CD1c-positive myeloid dendritic cell (primary cell): Measurements from ENCODE around the gene GEMIN5.
A peak's percentile ranks its signal among the peaks of the same experiment; 100 is the strongest.
"Not testable (repeated sequence)": the region's sequence is repeated elsewhere in the genome, so short reads cannot be mapped to it uniquely, and the experiment has no call there.

ENCODE experiments used
- DNase-seq: peaks from one replicate; pipeline ENCODE4 v3.0.0-alpha.2; 2016; ENCODE audit errors: extremely low spot score

The GEMIN5 gene

GRCh38 chr5:154940772-154941620, 3.0 kb upstream of the GEMIN5 start, which contains the start of gene MRPL22:
Gene MRPL22 (plus strand): TSS chr5:154941073. CDS start chr5:154941111, 38 bp downstream.
- peak; percentile 98 for DNase-seq

DNA sequence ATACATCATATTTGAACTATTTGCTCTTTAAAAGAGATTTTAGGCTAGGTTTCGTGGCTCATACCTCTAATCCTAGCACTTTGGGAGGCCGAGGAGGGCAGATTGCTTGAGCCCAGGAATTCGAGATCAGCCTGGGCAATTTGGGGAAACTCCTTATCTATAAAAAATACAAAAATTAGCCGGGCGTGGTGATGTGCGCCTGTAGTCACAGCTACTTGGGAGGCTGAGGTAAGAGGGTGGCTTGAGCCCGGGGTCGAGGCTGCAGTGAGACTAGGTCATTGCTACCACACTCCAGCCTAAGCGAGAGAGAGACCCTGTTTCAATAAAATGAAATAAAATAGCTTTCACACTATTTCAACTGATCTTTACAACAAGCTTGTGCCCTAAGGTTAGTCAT, 2.4 kb upstream of the GEMIN5 start:
- no peak for DNase-seq

- DNase-seq, result not testable (repeated sequence)
Measured at GRCh38 chr5:154939387-154939786, 1.4 kb upstream of the GEMIN5 start.

DNA sequence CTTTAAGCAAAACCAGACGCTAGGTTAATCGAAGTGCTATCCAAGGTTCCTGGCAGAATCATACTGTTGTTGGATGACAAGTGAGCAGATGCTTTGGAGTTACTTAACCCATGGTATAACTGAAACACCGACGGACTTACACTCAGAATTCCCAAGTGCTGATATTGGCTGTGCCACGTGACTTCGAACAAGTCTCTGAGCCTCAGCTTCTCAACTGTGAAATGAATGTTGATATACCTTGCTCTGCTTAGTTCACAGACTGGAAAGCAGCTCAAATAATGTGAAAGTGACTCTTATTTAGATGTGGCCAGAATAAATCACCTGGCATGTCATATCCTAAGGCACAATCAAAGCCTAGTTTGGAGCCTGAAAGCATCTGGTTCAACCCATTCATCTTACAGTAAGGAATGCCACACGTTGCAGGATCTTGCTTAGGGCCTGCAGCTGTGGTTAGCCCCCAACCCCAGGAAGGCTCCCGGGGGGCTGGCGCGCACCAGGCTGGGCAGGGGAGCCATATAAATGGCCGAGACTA, 759 bp downstream of the GEMIN5 start:
- no peak for DNase-seq

- no peak for DNase-seq
Measured at GRCh38 chr5:154934881-154935280, 3.1 kb downstream of the GEMIN5 start.

DNA sequence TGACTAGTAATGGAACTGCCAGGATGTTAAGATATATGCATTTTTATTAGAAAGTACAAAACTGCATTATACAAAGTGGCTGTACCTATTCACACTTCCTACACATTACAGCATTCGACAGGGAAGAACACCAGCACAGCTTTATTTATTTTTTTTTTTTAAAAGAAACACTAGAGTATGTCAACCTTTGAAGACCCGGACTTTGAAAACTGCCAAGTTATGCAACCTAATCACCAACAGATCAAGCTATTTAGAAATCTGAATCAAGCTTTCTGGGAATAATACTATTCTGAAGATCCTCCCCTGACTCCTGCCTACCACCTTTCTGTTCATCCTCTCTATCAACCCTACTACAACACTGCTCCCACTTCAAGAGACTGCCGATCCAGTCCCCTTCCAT, 4.5 kb downstream of the GEMIN5 start:
- DNase-seq, result no peak

DNA sequence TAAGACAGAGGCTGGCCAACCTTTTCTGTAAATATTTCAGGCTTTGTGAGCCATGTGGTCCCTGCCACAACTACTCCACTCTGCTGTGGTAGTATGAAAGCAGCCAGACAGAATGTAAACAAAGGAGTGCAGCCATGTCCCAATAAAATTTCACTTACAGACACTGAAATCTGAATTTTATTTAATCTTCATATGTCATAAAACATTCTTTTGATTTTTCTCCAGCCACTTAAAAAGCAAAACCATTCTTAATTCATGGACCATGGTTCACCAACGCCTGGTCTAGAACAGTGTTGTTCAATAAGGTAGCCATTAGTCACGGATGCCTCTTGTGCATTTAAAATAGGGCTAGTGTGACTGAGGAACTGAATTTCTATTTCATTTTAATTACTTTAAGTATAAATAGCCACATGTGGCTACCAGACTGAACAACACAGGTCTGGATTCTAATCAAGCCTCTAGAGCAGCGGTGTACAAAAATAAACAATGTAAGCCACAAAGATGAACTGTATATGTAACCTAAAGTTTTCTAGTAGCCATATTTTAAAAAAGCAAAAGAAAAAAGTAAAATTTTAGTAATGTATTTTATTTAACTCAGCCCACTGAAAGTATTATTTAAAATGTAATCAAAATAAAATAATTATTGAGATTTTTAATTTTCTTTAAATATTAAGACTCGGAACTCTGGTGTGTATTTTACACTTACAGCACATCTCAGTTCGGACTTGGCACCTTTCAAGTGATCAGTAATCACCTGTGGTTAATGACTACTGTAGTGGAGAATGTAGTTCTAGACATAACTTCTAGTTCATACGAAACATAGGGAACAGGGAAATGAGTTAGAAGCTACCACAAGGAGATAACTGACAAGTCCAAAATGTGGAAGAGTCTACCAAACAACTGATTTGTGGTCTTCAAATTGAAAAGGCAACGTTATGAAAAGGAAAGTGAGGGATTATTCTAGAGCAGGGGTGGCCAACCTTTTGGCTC, 14.3 kb downstream of the GEMIN5 start:
- DNase-seq, result no peak

DNA sequence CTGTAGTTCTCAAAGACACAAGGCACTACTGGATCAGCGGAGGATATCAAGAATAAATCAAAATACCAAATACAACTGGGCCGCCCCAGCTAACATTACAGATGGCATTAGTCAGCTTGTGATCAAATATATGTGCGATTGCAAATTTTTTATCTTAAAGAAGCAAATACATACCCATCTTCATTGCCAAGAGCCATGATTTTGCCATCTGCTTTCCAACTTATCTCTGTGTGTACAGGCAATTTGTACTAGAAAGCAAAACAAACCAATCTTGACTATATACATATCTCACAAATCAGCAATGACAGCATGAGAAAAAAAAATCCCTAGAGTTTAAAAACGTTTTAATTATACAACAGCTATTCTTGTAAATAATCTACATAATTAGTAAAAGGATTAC, 20.3 kb downstream of the GEMIN5 start:
- DNase-seq, result no peak

GRCh38 chr5:154916874-154917273, 21.1 kb downstream of the GEMIN5 start:
- DNase-seq, result no peak

DNA sequence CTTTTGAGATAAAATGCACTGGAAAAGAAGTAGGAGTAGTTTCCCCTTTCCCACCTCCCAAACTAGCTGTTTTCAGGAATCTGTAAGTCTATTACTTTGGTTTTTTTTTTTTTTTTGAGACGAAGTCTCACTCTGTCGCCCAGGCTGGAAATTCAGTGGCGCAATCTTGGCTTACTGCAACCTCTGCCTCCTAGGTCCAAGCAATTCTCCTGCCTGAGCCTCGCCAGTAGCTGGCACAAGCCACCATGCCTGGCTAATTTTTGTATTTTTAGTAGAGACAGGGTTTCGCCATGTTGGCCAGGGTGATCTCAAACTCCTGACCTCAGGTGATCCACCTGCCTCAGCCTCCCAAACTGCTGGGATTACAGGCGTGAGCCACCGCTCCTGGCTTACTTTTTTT, 32.4 kb downstream of the GEMIN5 start:
- not testable (repeated sequence) for DNase-seq

DNA sequence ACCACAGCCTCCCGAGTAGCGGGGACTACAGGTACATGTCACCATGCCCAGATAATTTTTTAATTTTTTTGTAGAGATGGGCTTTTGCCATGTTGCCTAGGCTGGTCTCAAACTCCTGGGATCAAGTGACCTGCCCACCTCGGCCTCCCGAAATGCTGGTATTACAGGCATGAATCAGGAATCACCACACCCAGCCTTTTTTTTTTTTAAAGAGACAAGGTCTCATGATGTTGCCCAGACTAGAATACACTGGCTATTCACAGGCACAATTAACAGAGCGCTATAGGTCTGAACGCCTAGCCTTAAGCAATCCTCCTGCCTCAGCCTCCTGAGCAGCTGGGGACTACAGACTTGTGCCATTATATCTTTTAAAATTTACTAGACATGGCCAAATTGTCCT, 36.1 kb downstream of the GEMIN5 start:
- no peak for DNase-seq

DNA sequence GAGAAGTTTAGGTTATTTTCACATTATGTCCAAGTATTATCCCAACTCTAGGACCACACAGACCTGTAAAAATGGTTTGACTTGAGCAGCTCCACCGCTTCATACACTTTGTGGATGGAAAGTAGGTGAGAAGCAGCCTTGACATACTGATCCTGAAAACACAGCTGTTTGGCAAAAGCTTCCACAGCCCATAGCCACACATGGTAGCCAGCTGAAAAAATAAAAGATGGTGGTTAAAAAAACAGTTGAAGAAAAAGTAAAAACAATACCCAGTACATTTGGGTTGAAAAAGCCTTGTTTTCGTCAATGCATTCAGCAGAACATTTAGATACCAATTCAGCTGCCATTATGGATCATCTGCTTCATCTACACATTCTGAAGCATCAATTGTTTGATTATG, 36.7 kb downstream of the GEMIN5 start:
- DNase-seq, result no peak

DNA sequence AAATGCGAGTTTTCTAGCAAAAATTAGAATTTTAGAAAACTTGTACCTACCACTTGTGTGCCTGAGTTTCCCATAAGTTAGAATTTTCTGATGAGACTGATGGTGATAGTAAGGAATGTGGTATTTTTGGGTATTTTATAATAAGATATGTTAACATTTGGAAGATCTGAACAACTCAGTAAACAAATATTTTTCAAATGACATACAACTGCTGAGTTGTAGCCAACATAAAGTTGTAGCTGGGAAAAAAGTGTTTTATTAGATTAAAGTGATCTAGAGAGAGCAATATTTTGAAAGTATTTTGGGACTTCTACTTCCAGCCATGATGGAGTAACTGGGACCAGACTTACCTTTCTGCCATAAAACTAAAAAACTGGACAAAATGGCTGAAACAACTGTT, 37.9 kb downstream of the GEMIN5 start:
- no peak for DNase-seq

DNA sequence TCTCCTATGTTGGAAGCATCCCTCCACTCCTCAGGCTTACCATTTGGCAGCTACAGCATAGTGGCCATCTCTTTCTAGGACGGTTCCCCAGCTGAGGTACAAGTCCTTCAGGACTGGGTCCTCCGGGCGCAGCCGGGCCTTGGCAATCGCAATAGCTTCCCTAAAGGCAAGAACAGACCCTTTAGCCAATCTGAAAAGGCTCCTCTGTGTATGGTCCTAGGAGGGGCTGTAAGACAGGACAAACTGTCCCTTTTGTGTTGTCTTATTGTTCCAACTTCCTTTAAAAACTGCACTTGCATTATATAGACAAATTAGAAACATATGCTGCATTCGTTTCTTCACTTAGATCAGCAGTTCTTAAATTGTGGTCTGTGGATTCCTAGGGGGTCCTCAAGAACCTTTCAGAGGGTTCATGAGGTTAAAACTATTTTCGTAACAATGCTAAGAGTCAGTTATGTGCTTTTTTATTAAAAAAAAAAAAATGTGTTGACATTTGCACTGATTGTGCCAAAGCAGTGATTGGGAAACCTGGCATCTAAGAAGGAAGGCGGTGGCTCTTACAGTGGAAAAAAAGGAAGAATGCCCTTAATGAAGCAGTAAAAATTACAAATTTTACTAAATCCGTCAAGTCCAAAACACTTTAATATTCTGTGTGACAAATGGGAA, 38.7 kb downstream of the GEMIN5 start:
- no peak for DNase-seq

DNA sequence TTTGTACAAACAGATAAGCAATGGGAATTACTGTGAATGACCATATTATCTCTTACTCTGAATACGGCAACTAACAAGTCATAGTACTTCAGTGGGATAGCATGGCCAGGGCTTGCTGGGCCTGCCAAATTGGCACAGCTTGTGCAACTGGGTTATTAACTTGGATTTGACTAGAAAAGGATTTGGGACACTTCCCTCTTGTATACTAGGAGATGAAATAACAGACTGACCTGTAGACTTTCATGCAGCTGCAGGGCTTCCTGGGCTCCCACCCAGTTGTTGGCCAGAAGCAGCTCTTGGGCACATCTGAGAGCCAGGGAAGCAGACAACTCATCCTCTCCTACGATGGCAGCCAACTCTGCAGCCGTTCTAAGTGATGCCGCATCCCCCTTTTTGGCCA, 39.8 kb downstream of the GEMIN5 start:
- DNase-seq, result no peak

- no peak for DNase-seq
Measured at GRCh38 chr5:154896562-154897165, 41.3 kb downstream of the GEMIN5 start.

DNA sequence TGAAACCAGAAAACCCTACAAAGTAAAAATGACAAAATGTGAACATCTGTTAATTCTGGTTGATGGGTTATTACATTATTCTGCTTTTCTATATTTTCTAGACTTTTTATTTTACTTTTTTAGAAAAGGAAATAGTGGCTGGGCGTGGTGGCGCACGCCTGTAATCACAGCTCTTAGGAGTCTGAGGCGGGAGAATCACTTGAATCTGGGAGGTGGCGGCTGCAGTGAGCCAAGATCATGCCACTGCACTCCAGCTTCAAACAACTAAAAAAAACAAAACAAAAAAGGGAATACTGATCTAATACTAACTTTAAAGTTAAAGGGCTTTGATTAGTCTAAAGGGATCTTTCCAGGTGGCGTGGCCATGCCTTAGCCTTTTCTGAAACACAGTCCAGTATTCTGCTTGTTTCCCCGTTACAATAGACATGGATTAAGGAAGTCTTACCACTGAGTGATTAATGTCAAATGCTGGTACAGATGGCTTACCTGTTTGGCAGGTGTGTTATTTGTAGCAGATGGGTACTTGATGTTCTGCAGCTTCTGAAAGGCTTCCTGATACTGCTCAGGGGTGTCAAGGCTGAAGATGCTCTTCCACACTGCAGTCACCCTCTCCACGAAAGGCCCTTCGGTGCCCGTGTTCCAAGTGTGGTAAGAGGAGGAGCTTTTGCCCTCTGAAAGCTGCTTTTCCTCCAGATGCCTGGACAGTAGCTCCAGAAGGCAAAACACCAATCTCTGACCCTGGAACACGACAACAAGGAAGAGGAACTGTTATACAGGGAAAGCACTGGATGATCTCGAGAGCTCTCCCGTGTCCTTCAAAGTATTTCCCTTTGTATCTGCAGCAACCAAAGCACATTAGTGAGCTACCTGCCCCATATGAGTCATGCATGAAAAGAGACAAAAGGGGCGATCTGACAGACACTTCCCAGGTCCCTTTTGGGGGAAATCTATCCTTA, 42.1 kb downstream of the GEMIN5 start:
- no peak for DNase-seq

GRCh38 chr5:154893381-154893780, 44.6 kb downstream of the GEMIN5 start:
- no peak for DNase-seq

DNA sequence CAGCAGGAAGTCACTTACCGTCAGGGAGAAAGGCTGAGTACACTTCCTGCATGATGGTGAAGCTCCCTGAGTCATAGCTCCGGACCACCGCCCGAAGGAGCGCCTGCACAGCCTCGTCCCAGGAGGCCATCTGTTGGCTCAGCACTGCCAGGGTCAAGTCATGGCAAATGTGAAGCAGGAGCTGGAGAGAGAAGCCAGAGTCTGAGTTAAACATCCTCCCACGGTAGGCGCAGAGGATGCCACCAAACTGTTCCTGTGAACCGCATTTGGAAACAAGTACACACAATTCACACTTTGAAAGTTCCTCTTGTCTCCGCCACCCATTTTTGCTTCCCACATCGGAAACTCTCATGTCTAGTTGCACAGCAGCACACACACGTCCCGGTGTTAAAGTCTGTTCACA, 45.6 kb downstream of the GEMIN5 start:
- no peak for DNase-seq

- peak; percentile 50 for DNase-seq
Measured at GRCh38 chr5:154885439-154885838, 52.6 kb downstream of the GEMIN5 start.
